PC-9 (cell line): ENCODE results near the gene CYP4F8. TPM values are rescaled to one million over a fixed set of nuclear protein-coding genes. Genes with fewer than 3 reads are reported as not detected.

Source experiments
- BruUV-seq: library from RNA; stranded (reverse); fragments of 400-500 nt; replicated peaks from 2 replicates; lab custom pipeline; 2021; lab: Mats Ljungman, UMichigan
- CTCF ChIA-PET: fragments of 300-600 bp; sonication (Branson Sonifier 250); formaldehyde crosslinking; loops from one replicate; lab custom pipeline; 2022; ENCODE audit warnings: antibody characterized with exemption; lab: Charles Lee
- POLR2A ChIA-PET: fragments of 300-600 bp; sonication (Branson Sonifier 250); formaldehyde crosslinking; loops from one replicate; lab custom pipeline; 2022; ENCODE audit warnings: antibody characterized with exemption; ENCODE audit not compliant: unreplicated experiment; lab: Charles Lee
- DNase-seq, 2 experiments: peaks; one replicate each; pipeline versions ENCODE4 v3.0.0 to v3.0.0-alpha.2; 2015 to 2022; ENCODE audit warnings: mixed read lengths in 1 of 2
- H2AFZ ChIP-seq: fragments of 200-600 bp; sonication (generic); 2 replicates; pipeline ENCODE4 v1.8.1; 2017; ENCODE audit warnings: antibody characterized with exemption
- H3F3A ChIP-seq: fragments of 200-600 bp; sonication (generic); 2 replicates; pipeline ENCODE4 v1.8.1; 2017; ENCODE audit warnings: antibody characterized with exemption, mild to moderate bottlenecking, low read depth; ENCODE audit not compliant: insufficient read depth
- H3K27ac ChIP-seq: fragments of 200-600 bp; sonication (generic); 2 replicates; pipeline ENCODE4 v1.6.1; 2016; ENCODE audit warnings: mixed run types
- H3K27me3 ChIP-seq: fragments of 200-600 bp; sonication (generic); 2 replicates; pipeline ENCODE4 v1.6.1; 2016; ENCODE audit warnings: low read depth, mixed run types; ENCODE audit not compliant: insufficient read depth
- H3K36me3 ChIP-seq: fragments of 200-600 bp; sonication (generic); 2 replicates; pipeline ENCODE4 v1.6.1; 2016; ENCODE audit warnings: low read depth, mixed run types
- H3K4me1 ChIP-seq: fragments of 200-600 bp; sonication (generic); replicated peaks from 2 replicates; pipeline ENCODE4 v1.6.1; 2016; ENCODE audit warnings: mixed run types; ENCODE audit not compliant: insufficient read depth
- H3K4me2 ChIP-seq: fragments of 200-600 bp; sonication (generic); 2 replicates; pipeline ENCODE4 v1.6.1; 2017; ENCODE audit warnings: mixed run types
- H3K4me3 ChIP-seq: fragments of 200-600 bp; sonication (generic); 2 replicates; pipeline ENCODE4 v1.6.1; 2016; ENCODE audit warnings: mixed run types
- H3K79me2 ChIP-seq: fragments of 200-600 bp; sonication (generic); 2 replicates; pipeline ENCODE4 v1.6.1; 2017; ENCODE audit warnings: low read depth, mixed run types
- H3K9me2 ChIP-seq: fragments of 200-600 bp; sonication (generic); 2 replicates; pipeline ENCODE4 v1.8.1; 2017; ENCODE audit warnings: mild to moderate bottlenecking; ENCODE audit not compliant: insufficient read depth
- H3K9me3 ChIP-seq: fragments of 200-600 bp; sonication (generic); 2 replicates; pipeline ENCODE4 v1.8.1; 2016; ENCODE audit warnings: low read depth; ENCODE audit not compliant: insufficient read depth
- H4K20me1 ChIP-seq: fragments of 200-600 bp; sonication (generic); 2 replicates; pipeline ENCODE4 v1.8.1; 2017; ENCODE audit not compliant: insufficient read depth
- EZH2 ChIP-seq: fragments of 200-600 bp; sonication (generic); IDR thresholded peaks from 2 replicates; pipeline ENCODE4 v1.8.0; 2017; ENCODE audit warnings: antibody characterized with exemption, low read depth
- intact Hi-C: fragments of 100-400 bp; cut with micrococcal nuclease; formaldehyde crosslinking; loops from one replicate; pipeline ENCODE4 v1.10.0; 2022; ENCODE audit not compliant: unreplicated experiment
- total RNA-seq: library from RNA; stranded (reverse); gene quantifications from 2 replicates; pipeline ENCODE4 v1.2.3, GENCODE V29; 2021
- TF ChIP-seq, protein P1 (sequence below): fragments of 200-600 bp; sonication (generic); conservative IDR thresholded peaks from 2 replicates; pipeline ENCODE4 v1.6.1; 2017; ENCODE audit warnings: mixed run types, antibody characterized with exemption, mild to moderate bottlenecking, moderate library complexity

The CYP4F8 gene
- total RNA-seq, 1 experiment from 2014 or later, result not detected

DNA sequence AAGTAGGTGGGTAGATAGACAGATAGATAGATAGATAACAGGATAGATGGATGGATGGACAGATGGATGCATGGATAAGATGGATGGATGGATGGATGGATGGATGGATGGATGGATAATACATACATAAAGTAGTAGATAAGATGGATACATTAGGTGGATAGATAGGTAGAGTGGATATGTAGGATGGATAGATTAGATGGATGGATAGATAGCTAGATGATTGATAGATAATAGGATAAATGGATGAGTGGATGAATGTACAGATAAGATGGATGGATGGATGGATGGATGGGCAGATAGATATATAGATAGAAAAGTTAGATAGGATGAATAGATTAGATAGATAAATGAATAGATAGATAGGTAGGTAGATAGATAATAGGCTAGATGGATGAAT is 27.8 kb downstream of the CYP4F8 start:
- ChIA-PET POLR2A (interaction anchor here (0.6 kb wide), 1 partner anchor 1521 kb away, joined by 4 read pairs; no protein-coding TSS in a partner anchor), CTCF (no interaction called here)

DNA sequence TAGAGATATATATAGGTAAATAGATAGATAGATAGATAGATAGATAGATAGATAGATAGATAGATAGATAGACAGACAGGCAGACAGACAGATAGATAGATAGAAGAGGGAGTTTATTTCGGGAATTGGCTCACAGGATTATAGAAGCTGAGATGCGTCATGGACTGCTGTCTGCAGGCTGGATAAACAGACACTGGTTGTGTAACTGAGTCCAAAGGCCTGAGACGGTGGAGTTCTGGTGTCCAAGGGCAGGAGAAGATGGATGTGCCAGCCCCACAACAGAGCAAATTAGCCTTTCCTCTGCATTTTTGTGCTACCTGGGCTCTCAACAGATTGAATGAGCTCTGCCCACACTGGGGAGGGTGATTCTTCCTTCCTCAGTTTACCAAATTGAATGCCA is 28.4 kb downstream of the CYP4F8 start:
- H3F3A ChIP-seq, result peaks cover 24% of the 10 kb centered on the region
- no peak overlapping the region for H2AFZ ChIP-seq
- no peaks in the 10 kb centered on the region for H3K27me3 ChIP-seq
- H3K27ac ChIP-seq, result no peak overlapping the region
- CTCF ChIA-PET, result no interaction called here
- H3K4me3 ChIP-seq, result no peak overlapping the region
- intact Hi-C loops, result no loop called here
- no peaks in the 10 kb centered on the region for H3K36me3 ChIP-seq
- no peaks in the 10 kb centered on the region for H3K9me3 ChIP-seq
- no peak for DNase-seq
- POLR2A ChIA-PET, result no interaction called here
- H3K79me2 ChIP-seq, result 0 out of 2 replicates have a peak, but pooled peaks cover 6% of the 10 kb centered on the region
- no peaks in the 10 kb centered on the region for H4K20me1 ChIP-seq
- TF ChIP-seq EZH2, result no peak
- TF ChIP-seq, protein P1, sequence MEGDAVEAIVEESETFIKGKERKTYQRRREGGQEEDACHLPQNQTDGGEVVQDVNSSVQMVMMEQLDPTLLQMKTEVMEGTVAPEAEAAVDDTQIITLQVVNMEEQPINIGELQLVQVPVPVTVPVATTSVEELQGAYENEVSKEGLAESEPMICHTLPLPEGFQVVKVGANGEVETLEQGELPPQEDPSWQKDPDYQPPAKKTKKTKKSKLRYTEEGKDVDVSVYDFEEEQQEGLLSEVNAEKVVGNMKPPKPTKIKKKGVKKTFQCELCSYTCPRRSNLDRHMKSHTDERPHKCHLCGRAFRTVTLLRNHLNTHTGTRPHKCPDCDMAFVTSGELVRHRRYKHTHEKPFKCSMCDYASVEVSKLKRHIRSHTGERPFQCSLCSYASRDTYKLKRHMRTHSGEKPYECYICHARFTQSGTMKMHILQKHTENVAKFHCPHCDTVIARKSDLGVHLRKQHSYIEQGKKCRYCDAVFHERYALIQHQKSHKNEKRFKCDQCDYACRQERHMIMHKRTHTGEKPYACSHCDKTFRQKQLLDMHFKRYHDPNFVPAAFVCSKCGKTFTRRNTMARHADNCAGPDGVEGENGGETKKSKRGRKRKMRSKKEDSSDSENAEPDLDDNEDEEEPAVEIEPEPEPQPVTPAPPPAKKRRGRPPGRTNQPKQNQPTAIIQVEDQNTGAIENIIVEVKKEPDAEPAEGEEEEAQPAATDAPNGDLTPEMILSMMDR, result no peak
- no peak overlapping the region for H3K4me2 ChIP-seq
- peaks cover 36% of the 10 kb centered on the region for H3K4me1 ChIP-seq
- no peaks in the 10 kb centered on the region for H3K9me2 ChIP-seq
- no TSS peak for BruUV-seq

More for the DNA sequence above, 27.8 kb downstream of the CYP4F8 start:
- Histone ChIP-seq H3K79me2 (0 out of 2 replicates have a peak, but pooled peaks cover 6% of the 10 kb centered on the region), H2AFZ (no peak overlapping the region), H3K4me1 (peaks cover 36% of the 10 kb centered on the region), H3K36me3 (no peaks in the 10 kb centered on the region), H3K27me3 (no peaks in the 10 kb centered on the region), H3K4me3 (no peak overlapping the region), H3K9me2 (no peaks in the 10 kb centered on the region), H3F3A (peaks cover 24% of the 10 kb centered on the region), H4K20me1 (no peaks in the 10 kb centered on the region), H3K27ac (no peak overlapping the region), H3K9me3 (no peaks in the 10 kb centered on the region), H3K4me2 (peak overlapping the region; percentile 75)
- intact Hi-C loops, result no loop called here
- no peak for TF ChIP-seq EZH2
- TF ChIP-seq, protein P1, result no peak
- BruUV-seq, result no TSS peak
- no peak for DNase-seq

DNA sequence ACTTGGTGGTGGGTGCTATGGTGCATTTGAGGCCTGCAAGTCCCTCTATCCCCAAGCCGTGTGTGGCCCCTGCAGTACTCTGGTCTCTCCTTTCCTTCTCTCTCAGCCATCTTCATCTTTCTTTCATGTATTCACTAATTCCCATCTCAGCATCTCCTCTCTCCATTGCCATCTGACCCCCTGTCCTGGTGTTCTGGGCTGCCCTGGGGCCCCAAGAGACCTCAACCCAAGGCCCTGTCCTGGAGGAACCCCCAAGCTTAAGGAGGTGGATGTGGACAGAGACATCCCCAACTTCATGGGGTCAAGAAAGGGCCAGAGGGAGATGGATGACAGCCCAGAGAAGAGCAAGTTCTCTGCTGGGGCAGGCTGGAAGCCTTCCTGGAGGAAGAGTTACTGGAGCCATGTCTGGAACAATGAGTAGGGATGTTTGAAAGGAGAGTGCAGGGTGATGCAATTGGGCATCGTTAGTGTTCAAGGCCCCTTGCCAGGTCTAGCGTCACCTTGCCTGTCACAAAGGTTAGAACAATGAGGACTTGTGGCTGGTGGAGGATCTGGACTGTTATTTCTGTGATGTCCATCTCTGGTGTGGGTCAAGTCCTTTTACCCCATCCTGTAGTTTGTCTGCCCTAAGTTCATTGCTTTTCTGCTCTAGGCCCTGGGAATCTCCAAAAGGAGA is 29.2 kb downstream of the CYP4F8 start:
- Histone ChIP-seq H3K4me3 (no peak overlapping the region), H3K4me1 (peaks cover 36% of the 10 kb centered on the region), H3K9me3 (no peaks in the 10 kb centered on the region), H3K36me3 (no peaks in the 10 kb centered on the region), H3K79me2 (0 out of 2 replicates have a peak, but pooled peaks cover 6% of the 10 kb centered on the region), H3K9me2 (no peaks in the 10 kb centered on the region), H3F3A (peaks cover 24% of the 10 kb centered on the region), H3K4me2 (no peak overlapping the region), H4K20me1 (no peaks in the 10 kb centered on the region), H2AFZ (no peak overlapping the region), H3K27me3 (no peaks in the 10 kb centered on the region), H3K27ac (no peak overlapping the region)
- intact Hi-C loops, result no loop called here
- TF ChIP-seq EZH2, result no peak
- TF ChIP-seq, protein P1, result no peak
- BruUV-seq, result no TSS peak
- no peak for DNase-seq
- ChIA-PET CTCF (no interaction called here), POLR2A (interaction anchor here (0.6 kb wide), 1 partner anchor 58 kb away, joined by 5 read pairs; no protein-coding TSS in a partner anchor)
